ENCODE results near the gene PRRT3. TPM values are rescaled to one million over a fixed set of nuclear protein-coding genes. Genes with fewer than 3 reads are reported as not detected.

The PRRT3 gene
- total RNA-seq, 3 donors from 2014 or later, result 0.64 to 2.8 (median 2.0) TPM

- Histone ChIP-seq H3K4me3 (peak overlapping the region; percentile 56 to 76 (median 67)), H3K36me3 (no peaks in the 10 kb centered on the region), H3K9me3 (no peaks in the 10 kb centered on the region), H3K27ac (peak overlapping the region; percentile 93 to 94), H3K4me1 (peaks cover 11 to 24% of the 10 kb centered on the region in 2 donors), H3K27me3 (no peaks in the 10 kb centered on the region)
- no peak for TF ChIP-seq POLR2AphosphoS5 (IDR thresholded peaks at IDR 0.05)
- no peak for TF ChIP-seq CTCF (IDR thresholded peaks at IDR 0.05)
- TF ChIP-seq POLR2A (IDR thresholded peaks at IDR 0.05), result no peak
- intact Hi-C loops (cut with DNase I; ENCODE audit: low total_unique reads), result no loop called here
- no peak for DNase-seq (ENCODE audit: low spot score in 2 of 2)
These were observed 35.9 kb downstream of the PRRT3 start for GRCh38 chr3:9916346-9916733.

GRCh38 chr3:9915254-9916141 is 36.7 kb downstream of the PRRT3 start:
- DNase-seq (ENCODE audit: low spot score in 2 of 2), result peak; percentile 53 to 67
- TF ChIP-seq POLR2AphosphoS5 (IDR thresholded peaks at IDR 0.05), result no peak
- TF ChIP-seq CTCF (IDR thresholded peaks at IDR 0.05), result peak in 1 of 3 donors; percentile 33
- TF ChIP-seq POLR2A (IDR thresholded peaks at IDR 0.05), result no peak
- no peaks in the 10 kb centered on the region for H3K27me3 ChIP-seq
- no peaks in the 10 kb centered on the region for H3K9me3 ChIP-seq
- intact Hi-C loops (cut with DNase I; ENCODE audit: low total_unique reads), result no loop called here
- H3K4me1 ChIP-seq, result peaks cover 11 to 24% of the 10 kb centered on the region in 2 donors
- H3K27ac ChIP-seq, result peak overlapping the region; percentile 93 to 94
- H3K4me3 ChIP-seq, result peak overlapping the region; percentile 56 to 76 (median 67)
- no peaks in the 10 kb centered on the region for H3K36me3 ChIP-seq

GRCh38 chr3:9914559-9915253 is 37.5 kb downstream of the PRRT3 start:
- peaks cover 11 to 24% of the 10 kb centered on the region in 2 donors for H3K4me1 ChIP-seq
- DNase-seq (ENCODE audit: low spot score in 2 of 2), result no peak
- H3K4me3 ChIP-seq, result peak overlapping the region; percentile 56 to 76 (median 67)
- no peak for TF ChIP-seq POLR2A (IDR thresholded peaks at IDR 0.05)
- no peak for TF ChIP-seq CTCF (IDR thresholded peaks at IDR 0.05)
- TF ChIP-seq POLR2AphosphoS5 (IDR thresholded peaks at IDR 0.05), result no peak
- H3K27ac ChIP-seq, result peak overlapping the region; percentile 93 to 94
- intact Hi-C loops (cut with DNase I; ENCODE audit: low total_unique reads), result no loop called here
- H3K27me3 ChIP-seq, result no peaks in the 10 kb centered on the region
- H3K9me3 ChIP-seq, result no peaks in the 10 kb centered on the region
- no peaks in the 10 kb centered on the region for H3K36me3 ChIP-seq

- H3K9me3 ChIP-seq, result no peaks in the 10 kb centered on the region
- H3K36me3 ChIP-seq, result no peaks in the 10 kb centered on the region
- no peak overlapping the region for H3K4me3 ChIP-seq
- intact Hi-C loops (cut with DNase I; ENCODE audit: low total_unique reads), result no loop called here
- H3K27me3 ChIP-seq, result no peaks in the 10 kb centered on the region
- peak overlapping the region; percentile 93 to 94 for H3K27ac ChIP-seq
- H3K4me1 ChIP-seq, result peaks cover 11 to 24% of the 10 kb centered on the region in 2 donors
- DNase-seq (ENCODE audit: low spot score in 2 of 2), result peak in 1 of 2 donors; percentile 83
- no peak for TF ChIP-seq POLR2A (IDR thresholded peaks at IDR 0.05)
These were observed 38.2 kb downstream of the PRRT3 start for GRCh38 chr3:9914011-9914410.

GRCh38 chr3:9913601-9914000 is 38.6 kb downstream of the PRRT3 start:
- H3K36me3 ChIP-seq, result no peaks in the 10 kb centered on the region
- intact Hi-C loops (cut with DNase I; ENCODE audit: low total_unique reads), result no loop called here

More at GRCh38 chr3:9913601-9914000, 38.6 kb downstream of the PRRT3 start:
- H3K27me3 ChIP-seq, result no peaks in the 10 kb centered on the region
- no peak overlapping the region for H3K4me3 ChIP-seq
- H3K4me1 ChIP-seq, result peaks cover 11 to 23% of the 10 kb centered on the region in 2 donors
- no peaks in the 10 kb centered on the region for H3K9me3 ChIP-seq
- H3K27ac ChIP-seq, result peak overlapping the region; percentile 93 to 94
- TF ChIP-seq POLR2A (IDR thresholded peaks at IDR 0.05) (no peak), CTCF (IDR thresholded peaks at IDR 0.05) (no peak), POLR2AphosphoS5 (IDR thresholded peaks at IDR 0.05) (no peak)
- DNase-seq (ENCODE audit: low spot score in 2 of 2), result peak; percentile 80 to 84

Measured in breast epithelium (tissue), 4 donors.